Ovary (tissue), 3 donors: ENCODE measurements around the gene RNU6-9.

Experiments used
- CTCF ChIP-seq, 3 donors: fragments of 450-650 bp in 2 of 3; fragments of 200-600 bp in 1 of 3; IDR thresholded peaks; one replicate each; pipeline versions ENCODE4 v1.5.1 to v1.8.0; 2016 to 2022; ENCODE audit warnings: antibody characterized with exemption in 3 of 3, mild to moderate bottlenecking in 1 of 3
- EP300 ChIP-seq: sonication (generic); formaldehyde crosslinking; IDR thresholded peaks from one replicate; pipeline ENCODE4 v1.6.1; 2017; ENCODE audit warnings: antibody characterized with exemption
- POLR2A ChIP-seq: fragments of 450-650 bp; IDR thresholded peaks from one replicate; pipeline ENCODE4 v1.6.1; 2017; ENCODE audit warnings: antibody characterized with exemption, mild to moderate bottlenecking, moderate library complexity
- donor health status: DM: no; HTN: no; CAD: no.

DNA sequence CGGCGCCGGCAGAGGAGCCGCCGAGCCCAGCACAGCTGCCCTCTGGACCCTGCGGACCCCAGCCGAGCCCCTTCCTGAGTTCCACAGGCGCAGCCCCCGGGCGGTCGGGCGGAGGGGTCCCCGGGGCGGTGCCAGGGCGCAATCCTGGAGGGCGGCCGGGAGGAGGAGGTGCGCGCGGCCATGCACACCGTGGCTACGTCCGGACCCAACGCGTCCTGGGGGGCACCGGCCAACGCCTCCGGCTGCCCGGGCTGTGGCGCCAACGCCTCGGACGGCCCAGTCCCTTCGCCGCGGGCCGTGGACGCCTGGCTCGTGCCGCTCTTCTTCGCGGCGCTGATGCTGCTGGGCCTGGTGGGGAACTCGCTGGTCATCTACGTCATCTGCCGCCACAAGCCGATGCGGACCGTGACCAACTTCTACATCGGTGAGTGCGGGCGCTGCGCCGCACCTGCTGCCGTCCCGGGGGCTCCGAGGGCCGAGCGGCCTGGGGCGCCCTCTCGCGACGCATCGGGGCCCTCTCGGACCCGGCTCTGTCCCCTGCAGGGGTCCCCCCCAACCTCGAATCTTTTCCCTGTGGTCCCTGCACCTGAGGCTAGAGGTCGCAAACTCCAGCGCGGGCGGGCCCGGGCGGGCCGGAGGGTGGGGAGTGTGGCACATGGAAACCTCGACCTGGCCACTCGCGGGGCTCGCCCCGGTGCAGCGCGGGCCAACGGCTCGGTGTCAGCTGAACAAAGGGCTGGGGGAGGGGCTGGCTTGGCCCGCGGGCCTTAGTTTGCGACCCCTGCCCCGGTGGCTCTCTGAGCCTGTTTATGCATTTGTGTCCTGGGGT lies 24.3 kb downstream of the RNU6-9 start, which contains the start of gene KISS1R:
- no peak for TF ChIP-seq CTCF (IDR thresholded peaks at IDR 0.05)
- TF ChIP-seq POLR2A, result no peak
- TF ChIP-seq EP300, result no peak
